ENCODE results near the gene SDF2. TPM values are rescaled to one million over a fixed set of nuclear protein-coding genes. Genes with fewer than 3 reads are reported as not detected.
A peak's percentile ranks its signal among the peaks of the same experiment; 100 is the strongest.

Gene SDF2
- polyA plus RNA-seq, 1 of the 3 experiments (the other 2 are of a cell fraction) = 108 TPM

GRCh38 chr17:28612936-28613872 is 48.5 kb downstream of the SDF2 start (continued):
- TF ChIP-seq, protein P1, sequence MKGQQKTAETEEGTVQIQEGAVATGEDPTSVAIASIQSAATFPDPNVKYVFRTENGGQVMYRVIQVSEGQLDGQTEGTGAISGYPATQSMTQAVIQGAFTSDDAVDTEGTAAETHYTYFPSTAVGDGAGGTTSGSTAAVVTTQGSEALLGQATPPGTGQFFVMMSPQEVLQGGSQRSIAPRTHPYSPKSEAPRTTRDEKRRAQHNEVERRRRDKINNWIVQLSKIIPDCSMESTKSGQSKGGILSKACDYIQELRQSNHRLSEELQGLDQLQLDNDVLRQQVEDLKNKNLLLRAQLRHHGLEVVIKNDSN (IDR thresholded peaks at IDR 0.05; ENCODE audit: borderline replicate concordance, low read depth) = no peak
- TF ChIP-seq REST (IDR thresholded peaks at IDR 0.05; ENCODE audit: low read depth, low read length) = no peak
- no peak for TF ChIP-seq JUND (IDR thresholded peaks at IDR 0.05)
- TF ChIP-seq RAD21 (IDR thresholded peaks at IDR 0.05; ENCODE audit: low read length) = peak; percentile 75
- no peak for TF ChIP-seq RXRA (IDR thresholded peaks at IDR 0.05; ENCODE audit: borderline replicate concordance, low read depth)
- no peak for TF ChIP-seq YY1 (IDR thresholded peaks at IDR 0.05; ENCODE audit: low read depth)

- H3K36me3 ChIP-seq (replicated peaks in 1 of 2; ENCODE audit: control insufficient read depth in 1 of 2, insufficient read depth in 2 of 2, low read length in 1 of 2) = peaks cover 37 to 62% of the 10 kb centered on the region in 2 experiments
- H3K27me3 ChIP-seq (ENCODE audit: insufficient read depth) = no peaks in the 10 kb centered on the region
- H3K9me3 ChIP-seq = no peaks in the 10 kb centered on the region
- ChIA-PET CTCF (interaction anchor here (0.6 to 4.9 kb wide), 29 partner anchors 9 to 296 kb away, joined by 3 to 60 read pairs (median 5); partner anchors contain the start of genes BLTP2 and PIGS), POLR2A (no interaction called here)
- no peak overlapping the region for H3K4me2 ChIP-seq
- no peaks in the 10 kb centered on the region for H4K20me1 ChIP-seq (ENCODE audit: insufficient read depth)
- 94% methylated on average over 2 of the region's 2 CpGs for WGBS (ENCODE audit: low lambda C conversion rate)
- H3K4me1 ChIP-seq (ENCODE audit: control insufficient read depth in 1 of 2, insufficient read depth in 2 of 2, low read depth in 1 of 2, low read length in 1 of 2) = no peaks in the 10 kb centered on the region
- H3K27ac ChIP-seq (ENCODE audit: low read depth in 2 of 2, low read length in 1 of 2) = no peak overlapping the region
- DNase-seq = no peak
- H3F3A ChIP-seq (replicated peaks; ENCODE audit: insufficient read depth) = peaks cover 6% of the 10 kb centered on the region
- H3K4me3 ChIP-seq (ENCODE audit: low read depth in 2 of 2, low read length in 1 of 2) = no peak overlapping the region
- H3K9me2 ChIP-seq = no peaks in the 10 kb centered on the region
- no peak overlapping the region for H3K9ac ChIP-seq
- H3K79me2 ChIP-seq (ENCODE audit: insufficient read depth) = no peaks in the 10 kb centered on the region; the same call in 1 of the 2 replicates
- TF ChIP-seq MXI1 (IDR thresholded peaks at IDR 0.05; ENCODE audit: low read depth, low read length) (no peak), FOXM1 (IDR thresholded peaks at IDR 0.05; ENCODE audit: low read depth) (no peak), FOXJ3 (CRISPR knock-in tag; IDR thresholded peaks at IDR 0.05) (no peak), MEF2A (IDR thresholded peaks at IDR 0.05; ENCODE audit: borderline replicate concordance, low read depth) (no peak), CTCF (IDR thresholded peaks at IDR 0.05) (no peak), NFIC (IDR thresholded peaks at IDR 0.05; ENCODE audit: borderline replicate concordance) (no peak), POLR2AphosphoS5 (IDR thresholded peaks at IDR 0.05; ENCODE audit: low read depth, low read length) (no peak), SIN3A (IDR thresholded peaks at IDR 0.05; ENCODE audit: borderline replicate concordance, low read depth, low read length) (no peak), CHD2 (IDR thresholded peaks at IDR 0.05; ENCODE audit: low read length, partially characterized antibody) (no peak), ELF1 (IDR thresholded peaks at IDR 0.05) (no peak), EP300 (IDR thresholded peaks at IDR 0.05; ENCODE audit: borderline replicate concordance in 1 of 2, low read depth in 1 of 2, low read length in 1 of 2) (no peak), REST (IDR thresholded peaks at IDR 0.05; ENCODE audit: low read depth, low read length) (no peak)
- TF ChIP-seq, protein P1 (IDR thresholded peaks at IDR 0.05; ENCODE audit: borderline replicate concordance, low read depth) = no peak
- TF ChIP-seq, protein P2, sequence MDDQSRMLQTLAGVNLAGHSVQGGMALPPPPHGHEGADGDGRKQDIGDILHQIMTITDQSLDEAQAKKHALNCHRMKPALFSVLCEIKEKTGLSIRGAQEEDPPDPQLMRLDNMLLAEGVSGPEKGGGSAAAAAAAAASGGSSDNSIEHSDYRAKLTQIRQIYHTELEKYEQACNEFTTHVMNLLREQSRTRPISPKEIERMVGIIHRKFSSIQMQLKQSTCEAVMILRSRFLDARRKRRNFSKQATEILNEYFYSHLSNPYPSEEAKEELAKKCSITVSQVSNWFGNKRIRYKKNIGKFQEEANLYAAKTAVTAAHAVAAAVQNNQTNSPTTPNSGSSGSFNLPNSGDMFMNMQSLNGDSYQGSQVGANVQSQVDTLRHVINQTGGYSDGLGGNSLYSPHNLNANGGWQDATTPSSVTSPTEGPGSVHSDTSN (IDR thresholded peaks at IDR 0.05) = no peak
- no peak overlapping the region for H2AFZ ChIP-seq (ENCODE audit: low read depth)
These were observed 49.2 kb downstream of the SDF2 start for GRCh38 chr17:28612531-28612930.

Measured in SK-N-SH (cell line).